ENCODE data around the gene NCBP1. TPM values are rescaled to one million over a fixed set of nuclear protein-coding genes. Genes with fewer than 3 reads are reported as not detected.

The NCBP1 gene
- total RNA-seq, 1 donor from 2014 or later: 44.2 TPM

DNA sequence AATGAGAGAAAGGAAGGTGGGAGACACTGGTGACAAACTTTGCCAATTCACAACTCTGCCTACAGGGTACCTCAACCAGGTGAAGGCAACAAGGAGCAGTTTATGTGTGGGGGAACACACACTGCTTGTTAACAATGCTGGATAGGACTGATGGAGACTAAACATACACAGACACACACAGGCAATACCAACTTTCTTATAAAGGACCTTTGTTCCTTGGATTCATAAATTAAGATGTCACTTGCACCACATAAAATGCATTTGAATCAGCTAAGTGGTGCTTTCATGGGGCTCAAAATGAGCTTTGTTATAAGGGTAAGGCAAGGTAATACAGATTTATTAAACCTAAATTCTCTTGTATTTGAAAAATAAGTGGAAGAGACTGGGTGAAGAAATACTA lies 4.5 kb upstream of the NCBP1 start:
- DNase-seq (ENCODE audit: low spot score): no peak
- Mint-ChIP-seq H3K27me3 (ENCODE audit: low read depth) (no peaks in the 10 kb centered on the region), H3K9me3 (no peaks in the 10 kb centered on the region), H3K4me3 (ENCODE audit: low read depth) (no peak overlapping the region), H3K4me1 (ENCODE audit: low read depth) (peaks cover 17% of the 10 kb centered on the region), H3K36me3 (ENCODE audit: low read depth) (peaks cover 19% of the 10 kb centered on the region), H3K27ac (no peak overlapping the region)
- intact Hi-C loops (cut with micrococcal nuclease): no loop called here

- DNase-seq (ENCODE audit: low spot score): no peak
- no peaks in the 10 kb centered on the region for H3K27me3 Mint-ChIP-seq (ENCODE audit: low read depth)
These were observed 3.0 kb upstream of the NCBP1 start for GRCh38 chr9:97630591-97630990.

GRCh38 chr9:97632248-97632984 lies 1.2 kb upstream of the NCBP1 start:
- H3K4me1 Mint-ChIP-seq (ENCODE audit: low read depth): peaks cover 40% of the 10 kb centered on the region

More at GRCh38 chr9:97630591-97630990, 3.0 kb upstream of the NCBP1 start:
- H3K4me1 Mint-ChIP-seq (ENCODE audit: low read depth): peaks cover 29% of the 10 kb centered on the region
- H3K4me3 Mint-ChIP-seq (ENCODE audit: low read depth): no peak overlapping the region
- intact Hi-C loops (cut with micrococcal nuclease): loop anchor here (5.0 to 10.0 kb wide), 6 partner anchors 174 to 1216 kb away; partner anchors contain the start of genes NANS, TBC1D2 and ZNF367
- H3K9me3 Mint-ChIP-seq: no peaks in the 10 kb centered on the region
- H3K36me3 Mint-ChIP-seq (ENCODE audit: low read depth): peaks cover 23% of the 10 kb centered on the region
- no peak overlapping the region for H3K27ac Mint-ChIP-seq

DNA sequence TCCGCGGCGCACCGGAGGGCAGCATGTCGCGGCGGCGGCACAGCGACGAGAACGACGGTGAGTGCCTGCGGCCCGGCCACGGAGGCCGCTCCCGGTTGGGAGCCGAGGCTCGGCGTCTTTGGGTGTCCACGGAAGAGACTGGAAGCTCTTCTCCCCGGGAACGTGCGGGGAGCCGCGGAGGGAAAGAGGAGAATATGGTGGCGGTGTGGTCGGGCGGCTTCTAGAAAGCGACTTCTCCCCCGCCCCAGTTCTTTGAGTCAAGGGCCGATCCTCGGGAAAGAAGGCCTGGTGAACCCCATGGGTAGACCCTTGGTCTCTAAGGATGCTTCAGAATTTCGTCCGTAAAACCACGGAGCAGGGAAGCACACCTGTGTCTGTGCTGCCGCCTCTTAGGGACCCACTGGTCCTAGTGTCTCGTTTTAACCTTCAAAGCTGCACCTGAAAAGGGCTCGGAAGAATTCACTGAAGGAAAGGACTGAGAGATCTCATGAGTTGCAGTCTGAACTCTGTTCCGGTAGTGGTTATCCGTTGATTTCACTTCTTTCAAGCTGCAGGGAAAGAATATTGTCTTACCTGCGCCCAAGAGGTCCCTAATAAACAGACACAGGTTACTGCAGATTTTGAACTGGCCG lies 354 bp downstream of the NCBP1 start:
- peak overlapping the region; percentile 89 for H3K4me3 Mint-ChIP-seq (ENCODE audit: low read depth)
- peak overlapping the region; percentile 98 for H3K27ac Mint-ChIP-seq
- no peak for DNase-seq (ENCODE audit: low spot score)
- H3K27me3 Mint-ChIP-seq (ENCODE audit: low read depth): no peaks in the 10 kb centered on the region
- peaks cover 34% of the 10 kb centered on the region for H3K36me3 Mint-ChIP-seq (ENCODE audit: low read depth)
- no peaks in the 10 kb centered on the region for H3K9me3 Mint-ChIP-seq
- H3K4me1 Mint-ChIP-seq (ENCODE audit: low read depth): peaks cover 47% of the 10 kb centered on the region
- intact Hi-C loops (cut with micrococcal nuclease): loop anchor here (1.0 to 10.0 kb wide), 9 partner anchors 63 to 1219 kb away; partner anchors contain the start of genes NANS, TBC1D2, TRMO and XPA

More at GRCh38 chr9:97632248-97632984, 1.2 kb upstream of the NCBP1 start:
- intact Hi-C loops (cut with micrococcal nuclease): loop anchor here (2.0 to 10.0 kb wide), 8 partner anchors 172 to 1218 kb away; partner anchors contain the start of genes NANS, TBC1D2, TRMO and ZNF367
- peaks cover 26% of the 10 kb centered on the region for H3K36me3 Mint-ChIP-seq (ENCODE audit: low read depth)
- H3K27ac Mint-ChIP-seq: peak overlapping the region; percentile 98
- no peaks in the 10 kb centered on the region for H3K27me3 Mint-ChIP-seq (ENCODE audit: low read depth)
- DNase-seq (ENCODE audit: low spot score): peak; percentile 18
- no peaks in the 10 kb centered on the region for H3K9me3 Mint-ChIP-seq
- peak overlapping the region; percentile 89 for H3K4me3 Mint-ChIP-seq (ENCODE audit: low read depth)

- peak overlapping the region; percentile 89 for H3K4me3 Mint-ChIP-seq (ENCODE audit: low read depth)
These were observed 1.4 kb downstream of the NCBP1 start for GRCh38 chr9:97635026-97635425.

GRCh38 chr9:97636903-97637302 lies 3.3 kb downstream of the NCBP1 start:
- Mint-ChIP-seq H3K36me3 (ENCODE audit: low read depth) (peaks cover 54% of the 10 kb centered on the region), H3K27me3 (ENCODE audit: low read depth) (no peaks in the 10 kb centered on the region), H3K4me3 (ENCODE audit: low read depth) (peak overlapping the region; percentile 35), H3K9me3 (no peaks in the 10 kb centered on the region), H3K27ac (no peak overlapping the region), H3K4me1 (ENCODE audit: low read depth) (peaks cover 48% of the 10 kb centered on the region)
- DNase-seq (ENCODE audit: low spot score): no peak
- intact Hi-C loops (cut with micrococcal nuclease): loop anchor here (10.0 kb wide), 3 partner anchors 168 to 1222 kb away; partner anchors contain the start of genes TBC1D2 and ZNF367

More at GRCh38 chr9:97635026-97635425, 1.4 kb downstream of the NCBP1 start:
- Mint-ChIP-seq H3K36me3 (ENCODE audit: low read depth) (peaks cover 37% of the 10 kb centered on the region), H3K27ac (peak overlapping the region; percentile 98), H3K4me1 (ENCODE audit: low read depth) (peaks cover 49% of the 10 kb centered on the region), H3K9me3 (no peaks in the 10 kb centered on the region), H3K27me3 (ENCODE audit: low read depth) (no peaks in the 10 kb centered on the region)
- DNase-seq (ENCODE audit: low spot score): no peak
- intact Hi-C loops (cut with micrococcal nuclease): loop anchor here (10.0 kb wide), 3 partner anchors 170 to 1220 kb away; partner anchors contain the start of genes TBC1D2 and ZNF367

DNA sequence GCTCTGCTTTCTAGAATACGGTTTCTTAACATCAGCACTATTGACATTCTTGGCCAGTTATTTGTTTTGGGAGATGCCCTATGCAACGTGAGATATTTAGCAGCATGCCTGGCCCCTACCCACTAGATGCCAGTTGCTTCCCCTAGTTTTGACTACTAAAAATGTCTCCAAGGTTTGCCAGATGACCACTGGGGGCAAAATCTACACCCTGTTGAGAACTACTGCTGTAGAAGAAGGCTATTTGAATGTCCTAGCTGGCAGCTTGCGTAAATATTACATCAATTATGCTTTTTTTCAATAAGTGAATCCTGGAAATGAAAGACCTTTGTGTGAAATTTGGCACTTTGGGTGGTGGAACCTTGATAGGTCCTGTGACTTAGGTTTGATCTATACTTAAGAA lies 5.0 kb downstream of the NCBP1 start:
- peaks cover 46% of the 10 kb centered on the region for H3K4me1 Mint-ChIP-seq (ENCODE audit: low read depth)
- no peak overlapping the region for H3K4me3 Mint-ChIP-seq (ENCODE audit: low read depth)
- no peaks in the 10 kb centered on the region for H3K27me3 Mint-ChIP-seq (ENCODE audit: low read depth)
- no peak overlapping the region for H3K27ac Mint-ChIP-seq
- peaks cover 66% of the 10 kb centered on the region for H3K36me3 Mint-ChIP-seq (ENCODE audit: low read depth)
- H3K9me3 Mint-ChIP-seq: no peaks in the 10 kb centered on the region
- intact Hi-C loops (cut with micrococcal nuclease): loop anchor here (10.0 kb wide), 3 partner anchors 166 to 1224 kb away; partner anchors contain the start of genes TBC1D2 and ZNF367
- no peak for DNase-seq (ENCODE audit: low spot score)

GRCh38 chr9:97640325-97640724 lies 6.7 kb downstream of the NCBP1 start:
- Mint-ChIP-seq H3K27me3 (ENCODE audit: low read depth) (no peaks in the 10 kb centered on the region), H3K9me3 (no peaks in the 10 kb centered on the region), H3K4me1 (ENCODE audit: low read depth) (peaks cover 37% of the 10 kb centered on the region), H3K27ac (no peak overlapping the region), H3K4me3 (ENCODE audit: low read depth) (no peak overlapping the region), H3K36me3 (ENCODE audit: low read depth) (peaks cover 66% of the 10 kb centered on the region)
- no peak for DNase-seq (ENCODE audit: low spot score)
- intact Hi-C loops (cut with micrococcal nuclease): no loop called here

GRCh38 chr9:97645720-97646119 lies 12.1 kb downstream of the NCBP1 start:
- Mint-ChIP-seq H3K4me3 (ENCODE audit: low read depth) (no peak overlapping the region), H3K27me3 (ENCODE audit: low read depth) (no peaks in the 10 kb centered on the region), H3K27ac (no peak overlapping the region), H3K4me1 (ENCODE audit: low read depth) (peaks cover 9% of the 10 kb centered on the region), H3K9me3 (no peaks in the 10 kb centered on the region), H3K36me3 (ENCODE audit: low read depth) (peaks cover 65% of the 10 kb centered on the region)
- DNase-seq (ENCODE audit: low spot score): no peak
- intact Hi-C loops (cut with micrococcal nuclease): no loop called here

GRCh38 chr9:97647996-97648395 lies 14.4 kb downstream of the NCBP1 start:
- no peak overlapping the region for H3K27ac Mint-ChIP-seq
- peaks cover 11% of the 10 kb centered on the region for H3K4me1 Mint-ChIP-seq (ENCODE audit: low read depth)
- H3K4me3 Mint-ChIP-seq (ENCODE audit: low read depth): no peak overlapping the region
- peaks cover 64% of the 10 kb centered on the region for H3K36me3 Mint-ChIP-seq (ENCODE audit: low read depth)
- H3K27me3 Mint-ChIP-seq (ENCODE audit: low read depth): no peaks in the 10 kb centered on the region
- no peak for DNase-seq (ENCODE audit: low spot score)
- no peaks in the 10 kb centered on the region for H3K9me3 Mint-ChIP-seq
- intact Hi-C loops (cut with micrococcal nuclease): no loop called here

- Mint-ChIP-seq H3K27me3 (ENCODE audit: low read depth) (no peaks in the 10 kb centered on the region), H3K4me1 (ENCODE audit: low read depth) (peaks cover 8% of the 10 kb centered on the region), H3K9me3 (no peaks in the 10 kb centered on the region), H3K27ac (peak overlapping the region; percentile 3), H3K4me3 (ENCODE audit: low read depth) (no peak overlapping the region), H3K36me3 (ENCODE audit: low read depth) (peaks cover 72% of the 10 kb centered on the region)
- intact Hi-C loops (cut with micrococcal nuclease): no loop called here
- DNase-seq (ENCODE audit: low spot score): no peak
These were observed 18.0 kb downstream of the NCBP1 start for GRCh38 chr9:97651646-97652045.

DNA sequence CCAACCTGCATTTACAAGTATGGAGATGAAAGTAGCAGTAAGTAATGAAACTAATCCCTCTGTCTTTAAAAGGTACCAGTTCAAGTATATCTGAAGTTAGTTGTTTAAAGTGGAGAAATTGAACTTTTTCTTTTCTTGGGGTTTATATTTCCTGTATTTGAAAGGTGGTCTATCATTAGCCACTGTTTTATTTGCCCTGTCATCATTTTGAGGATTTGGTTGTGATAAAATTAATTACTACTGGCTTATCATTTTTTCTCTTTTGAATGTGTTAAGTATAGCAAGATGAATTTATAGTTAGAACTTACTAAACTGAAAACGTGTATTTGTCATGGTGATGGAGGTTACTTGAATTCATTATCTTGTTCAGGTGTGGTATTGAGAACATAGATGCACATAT lies 25.1 kb downstream of the NCBP1 start:
- Mint-ChIP-seq H3K4me3 (ENCODE audit: low read depth) (no peak overlapping the region), H3K36me3 (ENCODE audit: low read depth) (peaks cover 85% of the 10 kb centered on the region), H3K9me3 (no peaks in the 10 kb centered on the region), H3K27me3 (ENCODE audit: low read depth) (no peaks in the 10 kb centered on the region), H3K4me1 (ENCODE audit: low read depth) (no peaks in the 10 kb centered on the region), H3K27ac (no peak overlapping the region)
- DNase-seq (ENCODE audit: low spot score): no peak
- intact Hi-C loops (cut with micrococcal nuclease): no loop called here

DNA sequence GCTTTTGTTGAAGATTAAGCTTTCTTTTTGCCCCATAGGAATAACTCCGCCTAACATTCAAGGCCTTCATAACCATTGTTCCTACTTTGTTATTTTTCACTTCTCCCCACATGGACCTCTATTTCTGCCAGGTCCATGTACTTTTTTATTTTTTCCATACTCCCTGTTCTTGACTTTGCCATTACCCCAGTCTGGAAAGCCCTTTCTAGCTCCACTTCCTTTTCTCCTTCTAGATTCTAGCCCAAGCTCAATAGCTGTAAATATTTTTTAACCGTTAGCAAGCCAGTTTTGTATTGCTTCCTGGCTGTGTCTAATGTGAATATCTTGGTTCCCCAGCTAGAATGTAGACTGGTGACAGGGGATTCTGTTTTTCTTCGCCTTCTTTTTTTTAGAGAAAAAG lies 26.1 kb downstream of the NCBP1 start:
- no peak for DNase-seq (ENCODE audit: low spot score)
- peaks cover 85% of the 10 kb centered on the region for H3K36me3 Mint-ChIP-seq (ENCODE audit: low read depth)
- peaks cover 2% of the 10 kb centered on the region for H3K4me1 Mint-ChIP-seq (ENCODE audit: low read depth)
- H3K27ac Mint-ChIP-seq: no peak overlapping the region
- H3K9me3 Mint-ChIP-seq: no peaks in the 10 kb centered on the region
- H3K27me3 Mint-ChIP-seq (ENCODE audit: low read depth): no peaks in the 10 kb centered on the region
- H3K4me3 Mint-ChIP-seq (ENCODE audit: low read depth): no peak overlapping the region
- intact Hi-C loops (cut with micrococcal nuclease): no loop called here

Measured in activated T-helper 2 cell treated with anti-CD3 and anti-CD28 coated beads, Interferon-gamma antibody, Interleukin-2, Interleukin-4, amounts not matched to agents 10 μg/mL and 5 μg/mL and 100 μg/mL, durations not matched to agents 14 hours and 24 hours and 36 hours (primary cell).